NOMO-1 treated with DMSO at 0.1 percent for 48 hours (cell line): Measurements from ENCODE around the gene PARL.
A peak's percentile ranks its signal among the peaks of the same experiment; 100 is the strongest.

Experiments used
- DNase-seq: peaks from one replicate; lab custom pipeline; 2025; ENCODE audit not compliant: unreplicated experiment; lab: John Stamatoyannopoulos, UW

The PARL gene

GRCh38 chr3:183904833-183905780 is 20.4 kb upstream of the PARL start:
- DNase-seq, result no peak

- DNase-seq, result no peak
Measured at GRCh38 chr3:183898028-183898431, 13.3 kb upstream of the PARL start.

DNA sequence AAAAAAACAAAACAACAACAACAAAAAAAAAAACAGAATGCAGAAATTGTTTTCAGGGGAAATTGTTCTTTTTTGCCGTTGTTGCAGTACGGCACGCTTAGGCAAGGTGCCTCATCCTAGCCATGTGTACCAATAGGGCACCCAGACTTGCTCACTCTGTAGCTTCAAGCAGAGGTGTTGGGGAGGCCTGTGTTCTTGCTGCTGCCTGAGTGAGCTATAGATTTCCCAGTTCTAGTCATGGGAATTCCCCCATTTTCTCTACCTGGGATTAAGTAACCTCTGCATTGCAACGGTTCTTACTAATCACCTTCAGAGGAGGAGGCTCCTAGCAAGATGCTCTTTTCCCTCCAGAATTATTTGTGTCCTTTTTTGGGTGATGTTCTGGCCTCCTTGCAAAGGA is 12.9 kb upstream of the PARL start:
- no peak for DNase-seq

GRCh38 chr3:183896610-183897009 is 11.9 kb upstream of the PARL start:
- DNase-seq, result peak; percentile 48

DNA sequence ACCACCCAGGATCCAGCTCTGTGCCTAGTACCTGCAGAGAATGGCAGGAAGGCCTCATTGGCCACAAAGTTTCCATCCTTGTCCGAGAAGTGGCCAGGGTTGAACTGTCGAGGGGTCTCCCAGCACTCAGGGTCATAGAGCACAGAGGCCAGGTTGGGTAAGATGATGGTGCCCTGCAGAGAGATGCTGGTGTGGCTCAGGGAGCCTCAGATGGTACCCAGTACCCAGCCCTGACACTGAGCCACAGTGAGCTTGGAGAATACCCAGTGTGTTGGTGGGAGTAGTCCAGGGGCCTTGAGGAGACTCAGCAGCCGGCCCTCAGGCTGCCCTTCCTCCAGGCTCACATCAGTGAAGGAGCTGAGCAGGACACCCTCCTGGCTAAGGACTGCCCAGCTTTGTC is 11.5 kb upstream of the PARL start:
- no peak for DNase-seq

DNA sequence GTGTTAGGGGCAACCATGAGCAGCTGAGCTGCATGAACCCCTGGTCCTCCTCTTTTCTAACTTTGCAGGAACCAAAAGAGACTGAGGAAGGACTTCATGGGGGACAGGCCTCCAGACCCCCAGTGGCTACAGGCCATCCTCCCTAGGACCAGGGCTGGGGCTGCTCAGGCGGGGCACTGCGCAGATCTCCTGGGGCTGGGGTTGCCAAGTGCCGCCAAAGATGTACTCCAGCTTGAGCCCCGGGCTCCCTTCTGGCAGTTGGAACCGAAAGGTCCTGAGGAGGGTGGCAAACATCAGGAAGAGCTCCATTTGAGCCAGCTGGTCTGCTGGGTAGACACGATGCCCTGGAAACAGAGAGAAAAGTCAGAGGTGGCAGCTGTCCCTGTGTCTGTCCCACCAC is 11.1 kb upstream of the PARL start:
- no peak for DNase-seq

- peak; percentile 80 for DNase-seq
Measured at GRCh38 chr3:183895296-183895695, 10.6 kb upstream of the PARL start.

- no peak for DNase-seq
Measured at GRCh38 chr3:183892610-183893214, 8.0 kb upstream of the PARL start.

DNA sequence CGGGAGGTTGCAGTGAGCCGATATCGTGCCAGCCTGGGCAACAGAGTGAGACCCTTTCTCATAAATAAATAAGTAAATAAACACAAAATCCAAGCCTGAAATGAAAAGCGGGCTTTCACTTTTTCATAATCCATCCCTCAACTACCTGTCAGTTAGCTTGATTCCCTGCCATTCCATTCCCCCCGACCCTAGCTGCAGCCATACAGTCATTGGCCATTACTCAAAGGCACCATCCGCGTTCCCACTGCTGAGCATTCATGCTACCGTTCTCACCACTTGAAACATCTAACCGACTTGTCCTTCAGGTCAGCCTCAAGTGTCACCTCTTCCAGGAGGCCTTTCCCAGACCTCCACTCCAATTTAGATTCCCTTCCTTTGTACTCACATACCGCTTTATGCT is 1.1 kb upstream of the PARL start:
- DNase-seq, result no peak

- peak; percentile 65 for DNase-seq
Measured at GRCh38 chr3:183884097-183884426, 618 bp downstream of the PARL start.

- no peak for DNase-seq
Measured at GRCh38 chr3:183883291-183884096, 1.2 kb downstream of the PARL start.

DNA sequence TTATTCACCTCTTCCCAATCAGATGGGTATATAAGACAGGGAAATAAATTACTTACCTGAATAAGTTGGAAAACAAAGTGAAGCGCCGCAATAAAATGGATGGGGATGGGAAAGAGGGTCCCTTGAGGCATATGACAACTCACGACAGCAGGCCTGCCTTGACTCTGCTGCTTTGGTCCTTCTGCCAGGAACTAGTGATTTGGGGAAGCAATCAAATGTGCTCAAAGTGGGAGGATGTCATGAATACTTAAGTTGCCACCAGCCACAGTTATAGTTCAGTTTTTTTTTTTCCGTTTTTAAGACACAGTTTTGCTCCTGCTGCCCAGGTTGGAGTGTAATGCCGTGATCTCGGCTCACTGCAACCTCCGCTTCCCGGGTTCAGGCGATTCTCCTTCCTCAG is 4.6 kb downstream of the PARL start:
- DNase-seq, result peak; percentile 86

- no peak for DNase-seq
Measured at GRCh38 chr3:183879243-183879642, 5.4 kb downstream of the PARL start.

GRCh38 chr3:183878071-183878470 is 6.6 kb downstream of the PARL start:
- DNase-seq, result peak; percentile 100

GRCh38 chr3:183877227-183877626 is 7.5 kb downstream of the PARL start:
- DNase-seq, result peak; percentile 21

DNA sequence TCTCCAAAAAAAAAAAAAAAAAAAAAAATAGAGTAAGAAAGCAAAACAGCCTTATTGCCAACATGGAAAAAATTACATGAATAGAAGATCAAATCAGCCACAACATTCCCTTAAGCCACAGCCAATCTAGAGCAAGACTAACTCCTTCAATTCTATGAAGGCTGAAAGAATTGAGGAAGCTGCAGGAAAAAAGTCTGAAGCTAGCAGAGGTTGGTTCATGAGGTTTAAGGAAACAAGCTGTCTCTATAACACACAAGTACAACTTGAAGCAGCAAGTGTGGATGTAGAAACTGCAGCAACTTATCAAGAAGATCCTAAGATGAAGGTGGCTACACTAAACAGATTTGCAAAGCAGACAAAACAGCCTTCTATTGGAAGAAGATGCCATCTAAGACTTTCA is 9.3 kb downstream of the PARL start:
- peak; percentile 57 for DNase-seq

DNA sequence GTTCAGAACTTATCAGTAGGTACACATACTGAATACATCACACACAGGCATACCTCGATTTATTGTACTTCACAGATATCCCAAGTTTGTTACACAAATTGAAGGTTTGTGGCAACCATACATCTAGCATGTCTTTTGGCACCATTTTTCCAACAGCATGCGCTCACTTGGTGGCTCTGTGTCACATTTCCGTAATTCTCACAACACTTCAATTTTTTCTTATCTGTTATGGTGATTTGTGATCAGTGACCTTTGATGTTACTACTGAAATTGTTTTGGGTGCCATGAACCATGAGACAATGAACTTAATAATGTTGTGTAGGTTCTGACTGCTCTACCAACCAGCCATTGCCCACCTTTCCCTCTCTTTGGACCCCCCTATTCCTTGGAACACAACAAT is 10.8 kb downstream of the PARL start:
- no peak for DNase-seq

GRCh38 chr3:183871541-183871940 is 13.1 kb downstream of the PARL start:
- DNase-seq, result no peak

DNA sequence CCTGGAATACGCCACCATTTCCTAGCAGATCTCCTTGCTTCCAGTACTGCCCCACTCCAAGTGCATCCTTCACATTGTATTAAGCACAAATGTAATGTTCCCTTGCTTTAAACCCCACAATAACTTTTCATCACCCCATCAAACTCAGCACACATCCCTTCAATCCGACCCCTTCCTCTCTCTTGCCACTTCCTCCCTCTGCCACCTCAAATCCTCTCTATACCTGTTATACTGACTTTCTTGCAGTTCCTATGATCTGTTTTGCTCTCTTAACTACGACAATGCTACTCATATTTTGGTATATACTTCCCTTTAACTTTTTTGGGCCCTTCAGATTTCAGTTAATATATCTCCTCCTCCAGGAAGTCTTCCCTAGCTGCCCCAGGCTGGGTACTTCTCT is 14.1 kb downstream of the PARL start:
- DNase-seq, result no peak

DNA sequence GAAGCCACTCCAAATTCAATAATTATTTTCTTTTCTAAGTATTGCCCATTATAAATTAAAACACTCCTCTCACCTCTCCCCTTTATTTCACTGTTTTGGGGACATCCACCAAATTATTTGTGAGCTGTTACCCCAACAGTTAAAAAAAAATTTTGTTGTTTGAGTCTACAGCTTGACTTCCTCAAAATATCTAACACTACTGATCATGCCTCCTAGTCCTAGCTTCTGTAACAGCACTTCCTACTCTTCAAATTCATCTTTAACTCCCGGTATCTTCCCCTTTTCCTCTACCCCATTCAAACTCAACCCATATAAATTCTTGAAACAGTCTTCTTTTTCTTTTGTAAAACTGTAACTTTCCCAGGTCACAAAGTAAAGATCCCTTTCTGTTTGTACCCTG is 15.9 kb downstream of the PARL start:
- DNase-seq, result peak; percentile 90

DNA sequence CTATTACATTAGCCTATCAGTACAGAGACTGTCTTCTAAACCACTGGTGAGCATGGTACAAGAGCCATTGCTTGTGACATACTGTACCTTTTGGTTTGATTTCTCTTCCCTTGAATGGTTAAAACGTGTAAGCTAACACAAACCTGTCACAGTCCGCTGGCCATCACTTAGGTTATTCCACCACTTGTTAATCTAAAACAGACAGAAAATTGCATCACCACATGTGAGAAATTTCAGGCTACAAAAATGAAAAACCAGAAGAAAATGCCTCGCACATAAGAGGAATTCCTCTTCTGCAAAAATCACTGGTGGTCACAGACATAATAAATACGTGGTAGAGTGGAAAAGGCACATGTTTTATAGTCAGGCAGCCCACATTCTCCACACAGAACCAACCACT is 22.1 kb downstream of the PARL start:
- no peak for DNase-seq

DNA sequence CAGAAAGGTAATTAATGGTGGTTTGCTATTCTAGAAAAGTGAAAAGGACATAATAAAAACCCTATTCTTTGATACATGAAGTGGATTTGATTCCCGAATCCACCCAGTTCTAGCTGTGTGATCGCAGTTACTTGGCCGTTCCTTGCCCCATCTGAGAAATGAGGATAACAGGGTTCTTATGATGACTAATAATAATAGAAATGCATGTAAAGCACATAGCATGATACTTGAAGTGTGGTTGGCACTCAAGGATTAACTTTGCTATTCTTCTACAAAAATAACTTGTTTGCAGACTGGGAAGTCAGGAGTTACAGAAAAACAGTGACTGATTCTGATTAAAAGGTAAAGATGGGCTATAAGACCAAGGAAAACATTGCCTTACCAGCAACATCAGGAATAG is 26.8 kb downstream of the PARL start:
- no peak for DNase-seq
